ENCODE data around the gene ADCK1. TPM values are rescaled to one million over a fixed set of nuclear protein-coding genes. Genes with fewer than 3 reads are reported as not detected.

ADCK1 gene, protein sequence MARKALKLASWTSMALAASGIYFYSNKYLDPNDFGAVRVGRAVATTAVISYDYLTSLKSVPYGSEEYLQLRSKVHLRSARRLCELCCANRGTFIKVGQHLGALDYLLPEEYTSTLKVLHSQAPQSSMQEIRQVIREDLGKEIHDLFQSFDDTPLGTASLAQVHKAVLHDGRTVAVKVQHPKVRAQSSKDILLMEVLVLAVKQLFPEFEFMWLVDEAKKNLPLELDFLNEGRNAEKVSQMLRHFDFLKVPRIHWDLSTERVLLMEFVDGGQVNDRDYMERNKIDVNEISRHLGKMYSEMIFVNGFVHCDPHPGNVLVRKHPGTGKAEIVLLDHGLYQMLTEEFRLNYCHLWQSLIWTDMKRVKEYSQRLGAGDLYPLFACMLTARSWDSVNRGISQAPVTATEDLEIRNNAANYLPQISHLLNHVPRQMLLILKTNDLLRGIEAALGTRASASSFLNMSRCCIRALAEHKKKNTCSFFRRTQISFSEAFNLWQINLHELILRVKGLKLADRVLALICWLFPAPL
- 11.8 and 12.2 TPM in 2 replicates for total RNA-seq (2021)
- long read RNA-seq, transcript ADCK1-201 (11 exons, 2,234 nt): major isoform, 42 of 69 reads
- long read RNA-seq, partial matches to known transcripts: 3 of 69 reads
- long read RNA-seq, other reads (novel, unspliced or antisense): 21 of 69 reads

DNA sequence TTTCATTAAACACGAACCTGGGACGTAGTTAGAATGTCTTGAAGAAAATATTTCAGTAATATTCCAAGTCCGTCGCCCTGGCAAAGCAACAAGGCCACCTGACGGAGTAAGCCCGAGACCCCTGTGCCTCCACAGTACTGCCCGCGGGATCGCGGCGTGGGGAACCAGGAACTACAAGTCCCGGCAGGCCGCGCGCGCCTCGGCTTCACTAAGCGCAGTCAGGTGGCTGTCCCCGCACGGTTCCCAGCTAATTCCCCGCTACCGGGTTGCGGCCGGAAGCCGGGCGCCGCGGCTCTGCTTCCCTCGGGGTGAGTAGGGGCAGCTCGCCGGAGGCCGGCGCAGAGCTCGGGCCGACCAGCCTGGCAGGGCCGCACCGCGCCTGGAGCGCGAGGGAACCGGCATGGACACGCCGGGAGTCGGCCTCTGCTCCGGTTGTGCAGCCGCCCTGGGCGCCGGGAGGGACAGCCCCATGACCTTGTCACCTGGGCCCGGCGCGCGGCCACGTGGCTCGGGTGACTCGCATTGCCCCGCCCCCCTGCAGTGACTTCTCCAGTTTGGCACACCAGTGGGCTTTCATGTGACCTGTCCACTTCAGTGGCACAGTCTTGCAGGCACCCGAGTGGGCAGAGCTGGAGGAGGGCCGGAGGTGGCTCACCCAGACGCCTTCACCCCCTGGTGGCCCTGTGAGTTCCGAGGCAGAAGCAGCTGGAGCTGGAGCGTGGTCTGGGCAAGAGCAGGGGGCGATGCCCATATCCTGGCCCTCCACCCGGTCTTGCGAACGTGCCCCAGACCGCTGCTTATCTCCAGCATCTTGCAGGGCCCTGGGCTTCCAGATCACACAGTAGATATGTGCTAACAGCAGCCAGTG is at the start of gene ADCK1:
Gene ADCK1 (plus strand): TSS at position 247 of the 868 bp plus-strand sequence. CDS start 18,870 bp downstream, outside the sequence.
- Histone ChIP-seq H2BK15ac (ENCODE audit: low read depth, low read length) (no peak within 1 kb of the TSS), H3K23me2 (ENCODE audit: insufficient read length, low read depth, low read length, poor library complexity, severe bottlenecking) (peaks cover 4% of the 10 kb centered on the region), H3K79me1 (ENCODE audit: insufficient read depth, low read depth, low read length, poor library complexity, severe bottlenecking) (no peaks in the 10 kb centered on the region), H2AFZ (ENCODE audit: low read length) (no peak within 1 kb of the TSS), H3K9ac (ENCODE audit: extremely low read depth, insufficient read length, low read length) (peak within 1 kb of the TSS; percentile 36), H4K8ac (replicated peaks; ENCODE audit: insufficient read length, low read depth, low read length) (no peak within 1 kb of the TSS), H2BK12ac (ENCODE audit: insufficient read length, low read depth, low read length) (no peak within 1 kb of the TSS), H4K5ac (ENCODE audit: insufficient read length, low read depth, low read length) (no peak within 1 kb of the TSS), H3K79me2 (ENCODE audit: insufficient read depth, low read length) (no peaks in the 10 kb centered on the region), H4K20me1 (ENCODE audit: control insufficient read depth, insufficient read depth, insufficient read length) (no peaks in the 10 kb centered on the region), H3K27me3 (ENCODE audit: insufficient read depth, low read length) (no peaks in the 10 kb centered on the region), H3K4ac (ENCODE audit: low read depth, low read length) (no peak within 1 kb of the TSS), H3K9me3 (ENCODE audit: control insufficient read depth, low read depth, low read length) (no peaks in the 10 kb centered on the region), H3K23ac (ENCODE audit: insufficient read length, low read depth, low read length) (no peak within 1 kb of the TSS), H2BK120ac (ENCODE audit: low read depth, low read length, poor library complexity, severe bottlenecking) (no peak within 1 kb of the TSS), H3K56ac (ENCODE audit: insufficient read length, low read depth, low read length) (no peak within 1 kb of the TSS), H3K4me2 (ENCODE audit: insufficient read depth, insufficient read length, low read length) (peak within 1 kb of the TSS; percentile 81), H2BK20ac (ENCODE audit: low read depth, low read length, poor library complexity, severe bottlenecking) (no peak within 1 kb of the TSS), H3K18ac (ENCODE audit: insufficient read length, low read depth, low read length) (no peak within 1 kb of the TSS), H4K91ac (ENCODE audit: insufficient read length, low read depth, low read length) (no peak within 1 kb of the TSS), H3K14ac (ENCODE audit: insufficient read depth, low read length) (0 out of 2 replicates have a peak within 1 kb of the TSS, but pooled peaks have one; percentile 53), H3K4me1 (ENCODE audit: insufficient read depth, low read length) (no peaks in the 10 kb centered on the region; the same call in 1 of the 2 replicates), H3K27ac (ENCODE audit: insufficient read length, low read depth, low read length) (no peak within 1 kb of the TSS), H3T11ph (ENCODE audit: low read length) (no peak within 1 kb of the TSS), H2AK5ac (ENCODE audit: insufficient read length, low read length) (no peak within 1 kb of the TSS), H2BK5ac (ENCODE audit: insufficient read length, low read length) (no peak within 1 kb of the TSS)
- peak; percentile 86 for DNase-seq
- TF ChIP-seq, protein P1, sequence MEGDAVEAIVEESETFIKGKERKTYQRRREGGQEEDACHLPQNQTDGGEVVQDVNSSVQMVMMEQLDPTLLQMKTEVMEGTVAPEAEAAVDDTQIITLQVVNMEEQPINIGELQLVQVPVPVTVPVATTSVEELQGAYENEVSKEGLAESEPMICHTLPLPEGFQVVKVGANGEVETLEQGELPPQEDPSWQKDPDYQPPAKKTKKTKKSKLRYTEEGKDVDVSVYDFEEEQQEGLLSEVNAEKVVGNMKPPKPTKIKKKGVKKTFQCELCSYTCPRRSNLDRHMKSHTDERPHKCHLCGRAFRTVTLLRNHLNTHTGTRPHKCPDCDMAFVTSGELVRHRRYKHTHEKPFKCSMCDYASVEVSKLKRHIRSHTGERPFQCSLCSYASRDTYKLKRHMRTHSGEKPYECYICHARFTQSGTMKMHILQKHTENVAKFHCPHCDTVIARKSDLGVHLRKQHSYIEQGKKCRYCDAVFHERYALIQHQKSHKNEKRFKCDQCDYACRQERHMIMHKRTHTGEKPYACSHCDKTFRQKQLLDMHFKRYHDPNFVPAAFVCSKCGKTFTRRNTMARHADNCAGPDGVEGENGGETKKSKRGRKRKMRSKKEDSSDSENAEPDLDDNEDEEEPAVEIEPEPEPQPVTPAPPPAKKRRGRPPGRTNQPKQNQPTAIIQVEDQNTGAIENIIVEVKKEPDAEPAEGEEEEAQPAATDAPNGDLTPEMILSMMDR (conservative IDR thresholded peaks at IDR 0.05): peak; percentile 44; the same call in 2 of the 3 replicates
- H3K9me3 Mint-ChIP-seq: no peaks in the 10 kb centered on the region
- H3K27ac Mint-ChIP-seq: peak within 1 kb of the TSS in 2 of 3 experiments; percentile 76 to 80; a peak in 3 of 7 replicates
- H3K27me3 Mint-ChIP-seq (ENCODE audit: low read depth): no peaks in the 10 kb centered on the region
- H3K36me3 Mint-ChIP-seq (ENCODE audit: insufficient read depth in 1 of 3, low read depth in 3 of 3): no peaks in the 10 kb centered on the region
- peak within 1 kb of the TSS; percentile 81 to 85 for H3K4me3 Mint-ChIP-seq
- no CpG with 5 or more reads among the region's 66 CpGs for WGBS (ENCODE audit: extremely low coverage, insufficient read length, low lambda C conversion rate)
- peaks cover 20 to 25% of the 10 kb centered on the region in 2 experiments for H3K4me1 Mint-ChIP-seq
